GM23248 (cell line): ENCODE results near the gene ITGB4. TPM values are rescaled to one million over a fixed set of nuclear protein-coding genes. Genes with fewer than 3 reads are reported as not detected.

Experiments
- DNase-seq: peaks from one replicate; pipeline ENCODE4 v3.0.0-alpha.2; 2015
- H2AFZ ChIP-seq: fragments of 200-600 bp; sonication (generic); 2 replicates; pipeline ENCODE4 v1.6.1; 2016; ENCODE audit warnings: antibody characterized with exemption
- H3F3A ChIP-seq: fragments of 200-600 bp; sonication (generic); 2 replicates; pipeline ENCODE4 v1.6.1; 2016; ENCODE audit warnings: mild to moderate bottlenecking, antibody characterized with exemption, mixed run types; ENCODE audit not compliant: insufficient read depth
- H3K27ac ChIP-seq: fragments of 200-600 bp; sonication (generic); 2 replicates; pipeline ENCODE4 v1.5.1; 2016; ENCODE audit warnings: mild to moderate bottlenecking
- H3K27me3 ChIP-seq: fragments of 200-600 bp; sonication (generic); replicated peaks from 2 replicates; pipeline ENCODE4 v1.6.1; 2016; ENCODE audit warnings: mild to moderate bottlenecking; ENCODE audit not compliant: insufficient read depth
- H3K36me3 ChIP-seq: fragments of 200-600 bp; sonication (generic); 2 replicates; pipeline ENCODE4 v1.6.1; 2016; ENCODE audit warnings: low read depth, mild to moderate bottlenecking
- H3K4me1 ChIP-seq: fragments of 200-600 bp; sonication (generic); 2 replicates; pipeline ENCODE4 v1.6.1; 2016; ENCODE audit warnings: mild to moderate bottlenecking; ENCODE audit not compliant: insufficient read depth
- H3K4me2 ChIP-seq: fragments of 200-600 bp; sonication (generic); one replicate; pipeline ENCODE4 v1.6.1; 2016; ENCODE audit warnings: mild to moderate bottlenecking; ENCODE audit not compliant: unreplicated experiment
- H3K4me3 ChIP-seq: fragments of 200-600 bp; sonication (generic); 2 replicates; pipeline ENCODE4 v1.5.1; 2016; ENCODE audit warnings: mild to moderate bottlenecking
- H3K79me2 ChIP-seq: fragments of 200-600 bp; sonication (generic); 2 replicates; pipeline ENCODE4 v1.6.1; 2016; ENCODE audit warnings: mild to moderate bottlenecking; ENCODE audit not compliant: insufficient read depth
- H3K9ac ChIP-seq: fragments of 200-600 bp; sonication (generic); 2 replicates; pipeline ENCODE4 v1.6.1; 2016; ENCODE audit warnings: mild to moderate bottlenecking
- H3K9me2 ChIP-seq: fragments of 200-600 bp; sonication (generic); 2 replicates; pipeline ENCODE4 v1.6.1; 2016; ENCODE audit warnings: mixed run types, mild to moderate bottlenecking, moderate library complexity; ENCODE audit not compliant: insufficient read depth
- H3K9me3 ChIP-seq: fragments of 200-600 bp; sonication (generic); one replicate; pipeline ENCODE4 v1.6.1; 2017; ENCODE audit warnings: low read depth
- H4K20me1 ChIP-seq: fragments of 200-600 bp; sonication (generic); 2 replicates; pipeline ENCODE4 v1.6.0; 2016; ENCODE audit not compliant: insufficient read depth
- EZH2 ChIP-seq: fragments of 200-600 bp; sonication (generic); IDR thresholded peaks from 2 replicates; pipeline ENCODE4 v1.6.1; 2018; ENCODE audit warnings: antibody characterized with exemption, mild to moderate bottlenecking; ENCODE audit not compliant: insufficient read depth, poor library complexity, severe bottlenecking
- EZH2phosphoT487 ChIP-seq: fragments of 200-600 bp; sonication (generic); IDR thresholded peaks from 2 replicates; pipeline ENCODE4 v1.6.1; 2018; ENCODE audit warnings: antibody characterized with exemption, moderate library complexity, mild to moderate bottlenecking, low read depth; ENCODE audit not compliant: insufficient read depth
- WGBS, 2 experiments: methylation state at CpG; one replicate each; pipeline ENCODE4 v1.1.6; 2015 to 2017; ENCODE audit warnings: low lambda C conversion rate in 2 of 2, low coverage in 1 of 2; ENCODE audit errors: missing lambda C conversion rate in 2 of 2; 5-methylcytosine and 5-hydroxymethylcytosine counted together
- in situ Hi-C: fragments of 300-500 bp; cut with MboI; formaldehyde crosslinking; loops from 2 replicates; pipeline ENCODE4 v1.15.0; 2020
- polyA plus RNA-seq: library from polyadenylated mRNA; unstranded; fragments of >200 nt; fragmentation: Nextera tagmentation; extraction: Ambion mirVana; gene quantifications from 2 replicates; pipeline ENCODE4 v1.2.1, GENCODE V29; 2016
- total RNA-seq: library from RNA; depleted of rRNA; stranded (reverse); fragments of >200 nt; shearing (Covaris generic); gene quantifications from 2 replicates; pipeline ENCODE4 v1.2.3, GENCODE V29; 2014

Gene ITGB4
- total and polyA plus RNA-seq, 2 experiments from 2014 or later, result under 0.01 to 1.5 TPM

DNA sequence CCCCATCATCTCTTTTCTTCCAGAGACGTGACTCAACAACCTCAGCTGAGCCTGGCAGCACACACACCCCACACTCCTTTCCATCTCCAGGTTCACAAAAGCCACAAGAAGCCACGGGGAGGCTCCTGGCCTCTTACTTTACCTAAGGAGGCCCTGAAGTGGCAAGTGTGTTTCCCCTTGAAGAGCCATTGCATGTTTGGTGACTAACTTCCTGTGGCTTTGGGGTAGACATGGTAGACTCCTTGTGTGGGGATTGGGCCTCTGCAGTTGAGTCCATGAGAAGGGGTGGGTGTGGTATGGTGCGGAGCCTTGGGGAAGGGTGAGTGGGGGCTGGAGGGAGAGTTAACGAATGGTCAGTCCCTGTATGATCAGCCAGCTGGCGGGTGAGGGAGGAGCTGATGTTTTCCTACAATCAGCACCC is 29.9 kb upstream of the ITGB4 start:
- WGBS, 2 experiments, result 86 to 88% methylated on average over 5 of the region's 5 CpGs
- no peaks in the 10 kb centered on the region for H3K9me2 ChIP-seq
- peaks cover 83% of the 10 kb centered on the region for H3K4me1 ChIP-seq
- no peak overlapping the region for H2AFZ ChIP-seq
- no peak for TF ChIP-seq EZH2phosphoT487
- TF ChIP-seq EZH2, result no peak
- DNase-seq, result peak; percentile 60
- no peaks in the 10 kb centered on the region for H3K27me3 ChIP-seq
- no peaks in the 10 kb centered on the region for H3K9me3 ChIP-seq
- in situ Hi-C loops, result no loop called here
- H3K4me3 ChIP-seq, result no peak overlapping the region
- no peaks in the 10 kb centered on the region for H4K20me1 ChIP-seq
- peaks cover 7% of the 10 kb centered on the region; the same call in 1 of the 2 replicates for H3K36me3 ChIP-seq
- peak overlapping the region; percentile 28 for H3K27ac ChIP-seq
- peaks cover 79% of the 10 kb centered on the region for H3K79me2 ChIP-seq
- H3K4me2 ChIP-seq, result no peak overlapping the region
- peaks cover 48% of the 10 kb centered on the region for H3F3A ChIP-seq
- no peak overlapping the region for H3K9ac ChIP-seq

DNA sequence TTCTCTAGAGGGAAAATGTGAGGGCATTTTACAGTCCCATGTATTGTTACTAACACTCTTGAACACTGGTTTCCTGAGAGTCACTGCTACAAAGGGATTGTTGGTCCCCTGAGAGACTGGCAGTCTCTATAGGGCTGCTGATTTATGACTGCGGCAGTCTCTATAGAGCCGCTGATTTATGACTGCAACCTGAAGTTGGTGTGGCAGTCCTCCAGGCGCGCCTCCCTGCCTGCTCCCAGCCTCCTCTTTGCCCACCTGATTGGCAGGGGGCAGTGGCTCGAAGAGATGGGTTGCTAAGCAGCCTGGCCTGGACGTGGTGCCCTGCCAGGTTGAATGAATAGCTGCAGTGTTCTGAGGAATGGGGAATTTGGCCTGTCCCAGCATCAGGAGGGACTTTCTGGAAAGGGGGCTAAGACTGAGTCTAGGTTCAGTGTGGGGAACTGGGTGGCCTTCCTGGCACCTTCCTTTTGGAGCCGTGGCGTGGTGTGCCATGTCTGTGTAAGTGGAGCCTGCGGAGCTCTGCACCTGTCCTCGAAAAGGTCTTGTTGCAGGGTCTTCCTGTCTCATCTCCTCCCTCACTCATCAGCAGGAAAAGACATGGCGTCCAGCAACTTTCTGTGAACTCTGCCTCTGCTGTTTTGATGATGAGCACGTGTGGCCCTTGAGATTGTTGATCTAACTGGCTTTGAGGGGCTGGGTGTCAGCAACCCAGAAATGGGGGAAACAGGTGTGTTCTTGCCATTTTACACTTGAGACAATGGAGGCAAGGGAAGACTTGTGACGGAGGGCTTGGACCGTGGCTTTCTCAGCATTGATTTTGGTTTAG is 29.2 kb upstream of the ITGB4 start:
- Histone ChIP-seq H3K4me2 (no peak overlapping the region), H3F3A (peaks cover 43% of the 10 kb centered on the region), H3K36me3 (peaks cover 7% of the 10 kb centered on the region; the same call in 1 of the 2 replicates), H2AFZ (no peak overlapping the region), H3K27me3 (no peaks in the 10 kb centered on the region), H3K9me3 (no peaks in the 10 kb centered on the region), H3K4me1 (peaks cover 77% of the 10 kb centered on the region), H3K9me2 (no peaks in the 10 kb centered on the region), H4K20me1 (no peaks in the 10 kb centered on the region), H3K79me2 (peaks cover 74% of the 10 kb centered on the region), H3K27ac (peak overlapping the region; percentile 90; the same call in 1 of the 2 replicates), H3K9ac (no peak overlapping the region), H3K4me3 (no peak overlapping the region)
- DNase-seq, result no peak
- TF ChIP-seq EZH2 (no peak), EZH2phosphoT487 (no peak)
- 86 to 90% methylated on average over 14 of the region's 14 CpGs for WGBS, 2 experiments
- in situ Hi-C loops, result no loop called here

- in situ Hi-C loops, result no loop called here
- Histone ChIP-seq H3K27ac (peak overlapping the region; percentile 90), H3K9ac (peak overlapping the region; percentile 68), H3F3A (peaks cover 40% of the 10 kb centered on the region), H3K36me3 (peaks cover 7% of the 10 kb centered on the region; the same call in 1 of the 2 replicates), H2AFZ (no peak overlapping the region), H3K4me3 (peak overlapping the region; percentile 20; the same call in 1 of the 2 replicates), H4K20me1 (no peaks in the 10 kb centered on the region), H3K4me1 (peaks cover 70% of the 10 kb centered on the region), H3K9me2 (no peaks in the 10 kb centered on the region), H3K79me2 (peaks cover 74% of the 10 kb centered on the region), H3K4me2 (peak overlapping the region; percentile 73), H3K9me3 (no peaks in the 10 kb centered on the region), H3K27me3 (no peaks in the 10 kb centered on the region)
- DNase-seq, result peak; percentile 32
- WGBS, 2 experiments, result 27 to 30% methylated on average over 12 to 13 of the region's 13 CpGs
- TF ChIP-seq EZH2 (no peak), EZH2phosphoT487 (no peak)
Observed at GRCh38 chr17:75692976-75693375, 28.3 kb upstream of the ITGB4 start.

DNA sequence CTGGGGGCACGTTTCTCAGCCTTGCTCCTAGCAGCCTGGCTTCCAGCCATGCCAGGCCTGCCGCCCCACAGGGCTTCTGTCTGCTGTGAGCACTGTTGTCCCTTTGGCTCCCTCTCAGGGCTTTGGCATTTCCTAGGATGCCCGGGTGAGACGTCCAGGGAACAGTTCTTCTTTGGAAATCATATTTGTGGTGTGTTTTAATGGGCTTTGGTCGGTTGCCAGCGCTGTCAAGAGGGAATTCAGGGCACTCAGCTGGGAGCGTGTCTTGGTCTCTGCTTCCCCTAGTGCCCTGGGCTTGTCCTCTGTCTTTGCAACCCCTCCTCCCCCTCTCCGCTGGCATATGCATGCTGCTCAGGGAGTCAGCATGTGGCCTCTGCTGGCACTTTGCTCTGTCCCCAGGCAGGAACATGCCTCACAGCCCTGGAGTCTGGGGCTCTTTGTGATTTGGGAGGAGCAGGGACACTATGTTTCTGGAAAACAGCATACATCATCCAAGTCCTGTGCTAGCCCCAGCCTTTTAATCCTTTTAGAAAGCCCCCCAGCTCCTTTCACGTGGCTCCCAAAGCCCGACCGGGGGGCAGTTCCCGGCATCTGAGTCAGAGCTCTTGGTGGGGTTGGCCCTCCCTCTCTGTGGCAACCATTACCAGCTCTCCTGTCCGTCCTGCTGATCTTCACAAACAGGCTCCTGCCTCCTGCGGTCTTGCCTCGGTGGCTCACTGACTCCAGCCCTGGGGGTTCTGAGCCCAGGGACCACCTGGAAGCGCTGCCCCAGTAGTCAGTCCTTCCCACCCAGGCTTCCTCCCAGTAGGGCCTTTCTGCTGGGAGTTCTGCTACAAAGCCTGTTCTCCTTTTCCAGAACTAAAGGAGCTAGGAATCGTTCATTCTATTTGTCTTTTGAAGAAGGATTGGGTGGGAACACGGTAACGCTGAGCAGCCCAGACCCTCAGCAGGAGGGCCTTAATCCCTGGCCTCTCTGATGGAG is 27.5 kb upstream of the ITGB4 start:
- H3K4me3 ChIP-seq, result peak overlapping the region; percentile 20; the same call in 1 of the 2 replicates
- no peaks in the 10 kb centered on the region for H3K9me3 ChIP-seq
- TF ChIP-seq EZH2phosphoT487 (no peak), EZH2 (no peak)
- DNase-seq, result peak; percentile 96
- H3K9ac ChIP-seq, result peak overlapping the region; percentile 68
- H3F3A ChIP-seq, result peaks cover 35% of the 10 kb centered on the region
- 9 to 10% methylated on average over 19 of the region's 19 CpGs for WGBS, 2 experiments
- H3K27me3 ChIP-seq, result no peaks in the 10 kb centered on the region
- H3K4me2 ChIP-seq, result peak overlapping the region; percentile 73
- H2AFZ ChIP-seq, result no peak overlapping the region
- in situ Hi-C loops, result no loop called here
- H3K9me2 ChIP-seq, result no peaks in the 10 kb centered on the region
- H3K79me2 ChIP-seq, result peaks cover 74% of the 10 kb centered on the region
- peaks cover 62% of the 10 kb centered on the region for H3K4me1 ChIP-seq
- H3K27ac ChIP-seq, result peak overlapping the region; percentile 90
- H3K36me3 ChIP-seq, result peaks cover 7% of the 10 kb centered on the region; the same call in 1 of the 2 replicates
- no peaks in the 10 kb centered on the region for H4K20me1 ChIP-seq
